Measurements from ENCODE around the gene EXOC5.
A peak's percentile ranks its signal among the peaks of the same experiment; 100 is the strongest.
"Not testable (repeated sequence)": the region's sequence is repeated elsewhere in the genome, so short reads cannot be mapped to it uniquely, and the experiment has no call there.

EXOC5 gene

DNA sequence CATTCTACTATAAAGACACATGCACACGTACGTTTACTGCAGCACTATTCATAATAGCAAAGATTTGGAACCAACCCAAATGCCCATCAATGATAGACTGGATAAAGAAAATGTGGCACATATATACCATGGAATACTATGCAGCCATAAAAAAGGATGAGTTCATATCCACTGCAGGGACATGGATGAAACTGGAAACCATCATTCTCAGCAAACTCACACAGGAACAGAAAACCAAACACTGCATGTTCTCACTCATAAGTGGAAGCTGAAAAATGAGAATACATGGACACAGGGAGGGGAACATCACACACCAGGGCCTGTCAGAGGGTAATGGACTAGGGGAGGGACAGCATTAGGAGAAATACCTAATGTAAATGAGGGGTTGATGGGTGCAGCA is 10.5 kb downstream of the EXOC5 start:
- DNase-seq: not testable (repeated sequence)

DNA sequence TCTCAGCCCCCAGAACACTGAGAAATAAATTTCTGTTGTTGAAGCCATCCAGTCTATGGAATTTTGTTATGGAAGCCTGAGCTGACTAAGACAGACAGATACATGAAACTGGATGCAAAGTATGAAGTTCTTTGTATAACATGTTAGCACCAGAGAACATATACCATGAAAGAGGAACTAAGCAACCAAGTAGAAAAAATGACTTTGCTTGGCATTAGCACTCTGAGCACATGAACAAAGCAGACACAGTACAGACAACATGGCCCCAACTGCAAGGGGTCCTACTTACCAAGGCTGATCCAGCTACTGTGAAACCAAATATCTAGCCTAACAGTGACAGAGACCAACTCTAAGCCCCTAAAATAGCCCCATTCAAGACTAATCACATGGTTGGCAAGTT is 13.8 kb downstream of the EXOC5 start:
- no peak for DNase-seq

DNA sequence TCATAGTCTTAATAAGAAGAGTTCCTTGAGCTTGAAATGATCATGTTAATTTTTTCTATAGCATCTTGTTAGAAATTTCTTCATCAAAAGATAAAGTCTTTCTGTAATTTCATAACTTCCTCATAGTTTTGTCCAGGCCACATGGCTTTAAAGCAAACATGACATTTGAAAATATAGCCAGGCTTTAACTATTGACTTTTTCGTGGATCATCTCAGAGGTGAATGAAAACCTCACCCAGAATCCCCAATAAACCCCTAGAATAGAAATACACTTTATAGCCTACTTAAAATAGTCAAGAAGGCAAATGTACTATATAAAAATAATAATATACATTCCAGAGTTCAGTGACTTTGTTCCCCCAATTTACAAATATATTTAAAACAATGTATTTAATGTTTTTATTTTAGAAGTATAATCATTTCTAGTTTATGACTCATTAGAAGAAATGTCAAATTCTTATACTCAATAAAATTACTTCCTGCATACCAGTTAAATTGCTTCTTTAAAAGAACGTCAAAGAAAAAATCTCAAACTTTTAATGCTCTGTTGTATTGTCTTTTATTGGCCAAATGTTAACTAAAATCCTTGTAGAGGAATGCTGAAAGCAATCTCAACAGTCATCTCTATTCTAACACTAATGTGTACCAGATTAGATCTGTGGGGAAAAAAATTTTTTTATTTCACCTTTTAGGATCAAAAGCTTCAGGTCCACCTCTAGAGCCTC is 21.6 kb downstream of the EXOC5 start:
- DNase-seq: no peak

DNA sequence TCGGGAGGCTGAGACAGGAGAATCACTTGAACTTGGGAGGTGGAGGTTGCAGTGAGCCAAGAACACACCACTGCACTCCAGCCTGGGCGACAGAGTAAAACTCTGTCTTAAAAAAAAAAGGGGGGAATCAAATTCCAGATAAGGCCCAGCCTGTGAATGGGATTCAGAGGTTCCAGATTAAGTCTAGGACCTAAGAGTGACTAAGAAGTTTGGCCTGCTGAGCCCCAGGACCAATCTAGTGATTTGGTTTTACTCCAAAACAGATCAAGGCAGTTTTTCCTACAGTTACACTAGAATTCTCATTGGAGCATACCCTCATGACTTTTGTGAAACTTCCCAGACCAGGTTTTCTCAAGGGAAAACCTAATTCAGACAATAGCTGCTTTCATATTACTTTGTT is 22.8 kb downstream of the EXOC5 start:
- no peak for DNase-seq

DNA sequence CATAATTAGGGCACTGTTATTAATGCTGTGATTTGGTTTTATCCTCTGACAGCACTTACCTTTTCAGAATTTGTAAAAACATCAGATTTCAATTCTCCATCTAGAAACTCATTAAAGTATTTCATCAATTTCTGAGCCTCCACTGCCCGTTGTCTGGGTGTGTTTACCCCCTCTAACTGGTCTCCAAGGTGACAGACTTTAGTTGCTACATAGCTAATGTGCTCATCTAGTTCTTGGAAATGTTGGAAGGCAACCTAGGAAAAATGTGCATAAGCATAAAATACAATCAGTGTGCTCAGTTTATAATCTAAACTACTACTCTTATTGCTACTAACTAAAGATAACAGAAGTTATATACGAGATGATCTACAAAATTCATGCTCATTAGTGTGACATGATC is 24.6 kb downstream of the EXOC5 start:
- DNase-seq: no peak

DNA sequence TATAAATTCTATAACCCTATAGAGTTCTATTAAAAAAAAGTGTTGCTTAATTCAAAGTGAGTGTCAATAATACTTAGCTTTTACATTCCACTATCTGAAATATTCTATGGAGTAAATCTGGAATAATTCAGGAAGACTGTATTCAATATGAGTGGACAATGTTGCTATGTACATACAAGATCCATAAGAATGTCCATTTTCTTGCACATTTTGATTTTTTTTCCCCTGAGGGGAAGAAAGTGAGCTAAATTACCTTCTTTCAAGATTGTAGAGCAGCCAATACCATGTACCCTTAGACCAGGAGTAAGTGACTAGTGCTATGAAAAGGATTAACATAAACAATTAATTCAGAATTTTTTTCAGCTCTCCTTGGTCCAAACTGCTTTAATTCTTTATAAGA is 25.4 kb downstream of the EXOC5 start:
- DNase-seq: no peak

DNA sequence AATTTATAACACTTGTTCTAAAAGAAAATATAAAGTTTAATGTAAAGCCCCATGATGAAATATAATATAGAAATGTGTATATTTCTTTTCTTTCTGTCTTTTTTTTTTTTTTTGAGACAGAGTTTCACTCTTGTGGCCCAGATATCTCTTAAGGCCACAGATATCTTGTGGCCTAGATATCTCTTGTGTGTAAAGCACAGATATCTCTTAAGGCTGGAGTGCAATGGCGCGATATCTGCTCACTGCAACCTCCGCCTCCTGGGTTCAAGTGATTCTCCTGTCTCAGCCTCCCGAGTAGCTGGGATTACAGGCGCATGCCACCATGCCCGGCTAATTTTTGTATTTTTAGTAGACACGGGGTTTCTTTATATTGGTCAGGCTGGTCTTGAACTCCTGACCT is 28.6 kb downstream of the EXOC5 start:
- not testable (repeated sequence) for DNase-seq

DNA sequence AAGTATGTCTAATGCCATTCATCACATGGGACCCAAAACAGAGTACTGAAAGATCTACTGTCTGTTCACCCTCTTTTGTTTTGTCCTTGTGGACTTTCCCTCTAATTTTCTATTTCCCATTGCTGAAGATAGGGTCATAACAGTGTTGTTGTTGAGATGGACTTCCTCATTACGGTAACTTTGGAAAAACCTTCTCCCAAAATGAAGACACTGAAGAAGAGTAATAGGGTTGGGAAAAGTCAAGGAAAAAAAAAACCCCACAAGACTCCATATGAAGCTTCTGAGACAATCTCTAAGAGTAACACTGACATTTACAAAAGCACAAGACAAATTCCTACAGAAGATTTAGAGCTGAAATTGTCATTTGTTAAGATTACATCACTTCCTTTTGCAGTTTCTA is 36.7 kb downstream of the EXOC5 start:
- DNase-seq: no peak

DNA sequence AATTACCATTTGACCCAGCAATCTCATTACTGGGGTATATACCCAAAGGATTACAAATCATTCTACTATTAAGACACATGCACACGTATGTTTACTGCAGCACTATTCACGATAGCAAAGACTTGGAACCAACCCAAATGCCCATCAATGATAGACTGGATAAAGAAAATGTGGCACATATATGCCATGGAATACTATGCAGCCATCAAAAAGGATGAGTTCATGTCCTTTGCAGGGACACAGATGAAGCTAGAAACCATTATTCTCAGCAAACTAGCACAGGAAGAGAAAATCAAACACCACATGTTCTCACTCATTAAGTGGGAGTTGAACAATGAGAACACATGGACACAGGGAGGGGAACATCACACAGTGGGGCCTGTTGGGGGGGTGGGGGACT is 40.4 kb downstream of the EXOC5 start:
- DNase-seq: not testable (repeated sequence)

DNA sequence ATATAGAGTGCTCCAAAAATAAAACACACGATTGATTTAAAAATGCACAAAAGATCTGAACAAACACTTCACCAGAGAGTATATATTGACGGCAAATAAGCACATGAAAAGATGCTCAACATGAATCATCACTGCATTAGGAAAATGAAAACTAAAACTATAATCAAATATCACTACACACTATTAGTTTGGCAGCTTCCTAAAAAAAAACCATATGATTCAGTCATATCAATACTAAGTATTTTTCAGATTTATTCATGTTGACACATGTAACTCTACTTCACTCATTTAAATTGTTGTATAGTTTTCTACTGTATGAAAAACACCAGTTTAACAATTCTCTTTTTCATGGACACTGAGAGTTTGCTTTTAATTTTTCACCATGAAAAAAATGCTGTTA is 41.6 kb downstream of the EXOC5 start:
- no peak for DNase-seq

DNA sequence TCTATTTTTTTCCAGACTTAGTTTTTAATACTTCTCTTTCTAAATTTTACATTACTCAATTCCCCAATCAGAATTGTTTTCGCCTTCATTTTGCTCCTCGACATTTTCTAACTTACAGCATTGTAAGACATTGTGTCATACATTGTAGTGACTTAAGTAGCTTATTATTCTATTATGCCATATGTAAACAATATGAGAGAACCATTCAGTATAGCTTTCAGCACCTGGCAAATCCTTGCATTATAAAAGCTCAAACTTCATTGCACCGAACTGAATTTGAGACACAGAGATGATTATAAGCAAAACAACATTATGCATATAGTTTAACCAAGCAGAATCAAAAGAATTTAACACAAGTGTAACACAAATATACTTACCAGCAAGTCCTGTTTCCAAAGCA is 46.8 kb downstream of the EXOC5 start:
- no peak for DNase-seq

DNA sequence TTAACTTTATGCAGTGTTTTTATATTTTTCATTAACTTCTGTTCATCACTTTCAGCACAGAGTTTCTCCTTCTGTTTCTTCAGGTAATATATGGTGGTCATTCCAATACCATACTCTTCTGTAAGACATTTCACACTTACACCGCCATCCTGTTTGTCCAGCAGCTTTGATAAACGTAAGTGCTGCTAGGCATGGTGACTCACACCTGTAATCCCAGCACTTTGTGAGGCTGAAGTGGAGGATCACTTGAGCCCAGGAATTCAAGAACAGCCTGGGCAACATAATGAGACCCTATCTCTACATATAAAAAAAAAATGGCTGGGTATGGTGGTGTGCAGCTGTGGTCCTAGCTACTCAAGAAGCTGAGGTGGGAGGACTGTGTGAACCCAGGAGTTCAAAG is 55.8 kb downstream of the EXOC5 start:
- DNase-seq: no peak

DNA sequence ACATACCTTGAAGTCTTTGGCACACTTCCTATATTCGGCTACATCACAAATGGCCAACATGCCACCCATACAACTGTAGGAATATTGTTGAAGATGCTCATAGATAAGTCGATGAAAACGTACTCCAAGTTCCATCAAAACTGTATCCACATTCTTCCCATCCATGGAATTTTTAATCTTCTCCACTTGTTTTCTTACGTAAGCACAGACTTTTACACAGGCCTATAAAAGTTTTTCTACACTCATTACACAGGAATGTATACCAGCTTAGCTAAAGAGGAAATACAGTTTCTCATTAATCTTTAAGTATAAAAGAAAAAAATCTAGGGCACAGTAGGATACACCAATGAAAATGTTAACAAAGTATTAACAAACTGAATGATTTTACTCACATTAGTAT is 59.1 kb downstream of the EXOC5 start:
- no peak for DNase-seq

DNA sequence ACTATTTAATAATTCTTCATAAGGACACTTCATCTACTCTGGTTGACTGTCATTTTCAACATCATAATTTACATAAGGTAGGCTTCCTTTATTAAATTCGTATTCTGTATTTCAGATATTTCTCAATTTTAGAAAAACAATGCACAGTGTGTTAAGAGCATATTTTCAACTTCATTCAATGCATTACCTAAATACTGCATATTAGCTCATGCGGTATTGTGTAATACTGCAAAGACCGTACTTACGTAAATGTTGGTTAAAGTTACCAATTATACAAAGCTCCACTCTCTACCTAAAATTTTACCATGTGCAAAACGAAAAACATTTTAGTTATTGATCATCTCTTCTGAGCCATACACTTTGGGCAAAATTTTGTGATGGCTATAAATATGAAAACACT is 62.8 kb downstream of the EXOC5 start:
- no peak for DNase-seq

DNA sequence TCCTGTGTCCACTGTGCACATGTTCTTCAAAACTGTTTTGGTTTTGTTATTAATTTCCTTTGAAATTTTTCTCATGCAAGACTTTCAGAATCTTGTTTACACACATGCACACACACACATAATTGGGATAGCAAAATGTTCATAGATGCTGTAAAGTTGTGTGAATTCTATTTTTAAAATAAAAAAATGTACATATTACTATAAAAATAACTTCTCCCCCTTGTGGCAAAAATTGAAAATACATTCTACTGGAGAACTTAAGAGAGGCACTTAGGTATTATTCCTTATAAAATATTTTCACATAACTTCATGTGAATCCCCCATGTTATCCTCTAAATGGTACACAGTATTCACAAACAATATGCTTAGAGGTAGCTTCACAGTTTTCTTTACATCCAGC is 66.0 kb downstream of the EXOC5 start:
- DNase-seq: not testable (repeated sequence)

DNA sequence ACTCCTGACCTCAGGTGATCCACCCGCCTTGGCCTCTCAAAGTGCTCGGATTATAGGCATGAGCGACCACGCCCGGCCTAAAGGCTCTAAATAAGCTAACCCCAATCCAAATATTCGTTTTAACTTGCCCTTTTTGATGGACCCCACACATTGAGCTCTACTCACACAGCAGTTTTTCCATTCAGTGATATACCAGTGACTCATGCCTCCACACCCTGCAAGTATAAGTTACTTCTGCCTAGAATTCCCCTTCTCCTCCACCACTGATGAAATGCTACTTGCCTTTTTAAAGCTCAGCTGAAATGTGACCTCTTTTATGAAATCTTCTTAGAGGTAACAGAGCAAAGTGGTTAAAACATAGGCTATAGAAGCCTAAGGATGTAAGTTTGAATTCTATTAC is 68.8 kb downstream of the EXOC5 start:
- DNase-seq: no peak

DNA sequence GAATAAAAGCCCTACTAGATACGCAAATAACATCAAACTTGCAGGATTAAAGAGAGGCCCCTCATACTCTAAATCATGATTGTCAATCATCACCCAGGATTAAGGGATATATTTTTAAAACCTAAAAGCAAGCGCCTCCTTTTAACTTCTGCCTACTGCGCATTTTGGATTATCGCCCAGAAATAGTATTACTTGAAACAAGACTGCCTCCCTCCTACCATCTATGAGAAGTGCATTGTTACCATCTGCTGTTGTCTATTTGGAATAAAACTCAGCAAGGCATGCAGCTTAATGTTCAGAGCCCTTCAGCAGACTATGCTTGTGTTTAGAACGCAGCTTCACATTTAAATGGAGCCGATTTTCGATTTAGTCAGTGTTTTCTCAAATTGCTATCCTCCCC is 79.6 kb downstream of the EXOC5 start:
- peak; percentile 94 to 99 for DNase-seq

DNA sequence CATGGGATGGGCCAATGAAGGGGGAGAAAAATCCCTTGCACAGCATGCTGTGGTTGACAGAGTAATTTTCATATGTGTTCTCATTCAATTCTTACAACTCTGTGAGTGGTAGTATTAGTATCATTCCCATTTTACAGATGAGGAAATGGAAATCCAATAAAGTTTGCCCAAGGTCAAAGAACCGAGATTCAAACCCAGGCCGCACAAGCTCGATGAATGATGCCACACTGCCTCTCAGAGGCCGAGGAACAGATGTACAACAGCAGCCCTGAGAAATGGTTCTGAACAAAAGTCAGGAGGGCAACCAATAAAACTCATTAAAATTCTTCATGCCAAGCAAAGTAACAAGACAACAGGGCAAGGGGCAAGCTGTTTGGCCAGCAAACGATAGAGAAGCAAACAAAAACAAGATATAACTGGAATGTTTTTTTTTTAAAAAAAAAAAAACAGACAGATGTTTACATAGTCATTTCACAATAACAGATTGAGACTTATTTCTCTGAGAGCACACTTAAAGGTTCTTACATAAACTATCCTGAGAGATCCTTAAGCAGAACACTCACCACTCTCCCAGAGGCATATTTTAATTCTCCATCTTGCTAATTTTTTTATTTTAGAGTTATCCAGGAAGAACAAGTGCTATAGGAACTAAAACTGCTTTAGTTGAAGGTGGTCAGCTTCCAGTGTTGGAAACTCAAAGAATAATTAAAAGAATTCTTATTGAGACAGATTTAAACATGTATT is 85.8 kb downstream of the EXOC5 start:
- DNase-seq: peak; percentile 62 to 92

DNA sequence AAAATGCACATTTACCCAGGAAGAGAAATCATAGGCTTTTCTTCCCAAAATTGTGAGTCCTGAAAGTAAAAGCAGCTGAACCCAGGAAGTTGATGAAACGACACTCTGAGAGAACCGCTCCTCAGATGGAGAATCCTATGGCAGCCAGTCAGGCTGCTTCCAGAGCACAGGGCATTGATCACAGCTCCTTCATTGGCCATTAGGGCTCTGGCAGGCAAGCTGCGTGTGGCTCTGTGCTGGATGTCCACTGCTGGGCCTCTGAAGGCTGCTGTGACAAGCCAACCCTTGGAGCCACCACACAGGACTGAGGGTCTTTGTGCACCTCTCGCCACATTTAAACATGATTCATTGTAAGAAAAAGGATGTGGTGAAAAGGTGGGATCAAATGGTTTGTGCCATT is 89.4 kb downstream of the EXOC5 start:
- no peak for DNase-seq

DNA sequence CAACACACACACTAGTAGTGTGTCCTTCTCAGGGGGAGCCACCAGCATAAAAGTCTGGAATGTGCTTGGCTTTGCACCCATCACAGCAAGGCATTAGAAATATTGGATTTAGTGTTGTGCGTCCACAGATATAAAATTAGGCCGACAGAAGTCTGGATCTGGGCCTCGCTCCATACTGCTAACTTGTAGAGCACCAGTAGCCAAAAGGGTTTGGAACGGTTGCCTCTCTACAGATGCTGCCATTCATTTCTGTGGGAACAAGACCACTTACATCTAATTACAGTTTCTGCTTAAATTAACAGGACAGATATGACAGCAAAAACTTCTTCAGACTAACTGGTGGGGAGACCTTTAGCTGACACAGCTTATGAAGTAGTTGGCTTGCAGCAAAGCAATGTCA is 94.2 kb downstream of the EXOC5 start:
- DNase-seq: no peak

DNA sequence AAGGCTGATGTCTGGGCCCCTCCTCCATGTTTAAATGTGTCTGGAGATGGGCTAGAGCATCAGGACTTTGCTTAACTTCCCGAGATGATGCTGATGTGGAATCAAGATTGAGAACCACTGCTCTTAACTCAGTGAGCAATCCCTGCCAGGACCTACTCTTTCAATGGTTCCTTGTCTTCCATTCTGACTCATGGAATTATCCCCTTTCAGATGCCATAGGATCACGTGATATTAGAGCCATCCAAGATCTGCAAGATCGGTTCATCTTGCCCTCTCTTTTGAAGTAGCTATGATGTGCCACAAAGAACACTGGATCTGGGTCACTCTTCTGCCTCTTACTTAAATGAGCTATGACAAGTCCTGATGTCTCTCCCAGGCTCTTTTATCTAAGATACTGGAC is 96.8 kb downstream of the EXOC5 start:
- no peak for DNase-seq

DNA sequence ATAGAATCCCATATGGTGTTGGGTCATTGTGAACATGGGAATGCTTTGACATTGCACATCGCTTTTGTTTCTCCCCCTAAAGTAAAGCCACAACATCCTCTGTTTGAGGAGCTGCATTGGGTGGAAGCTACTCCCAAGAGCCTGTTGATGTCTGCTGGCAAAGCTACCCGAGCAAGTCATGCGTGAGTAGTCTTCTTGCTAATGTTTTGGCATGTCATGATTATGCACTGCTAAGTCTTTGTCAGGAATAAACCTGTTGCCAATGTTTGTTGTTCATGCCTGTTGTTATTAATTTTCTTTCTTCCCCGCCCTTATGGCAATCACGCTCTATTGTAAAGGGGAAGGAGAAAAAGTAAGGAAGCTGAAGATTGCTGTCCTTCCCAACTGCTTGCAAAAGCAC is 97.3 kb downstream of the EXOC5 start:
- no peak for DNase-seq

DNA sequence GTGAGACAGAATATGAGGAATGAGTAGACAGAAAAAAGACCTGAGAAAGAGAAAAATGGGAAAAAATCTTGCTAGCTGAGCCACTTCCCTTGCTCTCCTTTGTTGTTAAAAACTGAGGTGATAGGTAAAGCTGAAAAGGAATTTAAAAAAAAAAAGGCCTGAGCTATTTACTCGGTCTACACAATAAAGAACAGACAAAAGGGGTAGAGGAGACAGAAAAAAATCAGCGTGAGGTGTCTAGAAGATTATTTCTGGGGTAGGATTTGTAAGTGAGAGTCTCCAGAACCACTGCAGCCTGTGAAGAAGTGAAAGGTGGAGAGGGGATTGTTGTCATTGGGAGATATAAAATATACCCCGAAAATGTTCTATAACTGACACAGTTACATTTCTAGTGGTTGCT is 98.8 kb downstream of the EXOC5 start:
- no peak for DNase-seq

DNA sequence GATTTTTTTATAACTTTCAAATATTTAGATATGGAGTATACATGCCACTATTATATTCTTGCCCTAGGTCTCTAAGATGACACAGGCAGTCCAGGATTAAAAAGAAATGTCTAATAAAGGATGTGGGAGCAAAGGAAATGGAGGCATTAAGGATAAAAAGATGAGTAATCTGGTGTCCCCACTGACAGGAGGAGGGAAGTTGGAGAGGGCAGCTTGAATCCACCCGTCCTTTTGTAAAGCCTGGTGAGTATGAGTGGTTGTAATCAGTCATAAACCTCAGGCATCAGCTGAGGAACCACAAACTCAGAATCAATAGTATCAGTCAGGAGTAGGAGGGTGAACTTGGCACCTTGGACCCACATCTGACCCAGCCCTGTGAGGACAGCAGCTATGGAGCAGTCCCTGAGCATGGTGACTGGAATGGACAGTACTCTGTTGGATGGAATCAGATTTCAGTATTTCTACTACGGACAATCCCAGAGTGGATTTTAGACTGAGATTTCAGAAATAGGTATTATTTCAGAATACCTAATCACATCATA is 100.5 kb downstream of the EXOC5 start:
- no peak for DNase-seq
